Muscle layer of colon (tissue), 2 donors: ENCODE measurements around the gene NAXE.

Experiments
- H3K27ac ChIP-seq: one replicate; pipeline ENCODE4 v1.7.0; 2013; ENCODE audit warnings: low read depth, mild to moderate bottlenecking, low read length, moderate library complexity
- H3K27me3 ChIP-seq, 2 donors: one replicate each; pipeline ENCODE4 v1.7.0; 2013; ENCODE audit warnings: low read length in 2 of 2, mild to moderate bottlenecking in 2 of 2; ENCODE audit not compliant: insufficient read depth in 2 of 2, control insufficient read depth in 1 of 2
- H3K36me3 ChIP-seq: one replicate; pipeline ENCODE4 v1.7.0; 2013; ENCODE audit warnings: mild to moderate bottlenecking, low read length; ENCODE audit not compliant: insufficient read depth
- H3K4me1 ChIP-seq: one replicate; pipeline ENCODE4 v1.7.0; 2013; ENCODE audit warnings: mild to moderate bottlenecking, low read length; ENCODE audit not compliant: insufficient read depth
- H3K4me3 ChIP-seq, 2 donors: one replicate each; pipeline ENCODE4 v1.7.0; 2013; ENCODE audit warnings: low read length in 2 of 2, low read depth in 1 of 2, mild to moderate bottlenecking in 1 of 2, moderate library complexity in 1 of 2
- H3K9ac ChIP-seq: one replicate; pipeline ENCODE4 v1.7.0; 2013; ENCODE audit warnings: low read length
- H3K9me3 ChIP-seq: one replicate; pipeline ENCODE4 v1.7.0; 2013; ENCODE audit warnings: mild to moderate bottlenecking, low read length
- donor health status: abdominal sarcoma.
- donor health status: Adenocarcinoma of cecum.

NAXE gene

GRCh38 chr1:156591432-156592157, at the start of gene NAXE:
Gene NAXE, plus strand, starts transcription at chr1:156591776. Its CDS starts 29 bp downstream, at chr1:156591805.
- H3K9me3 ChIP-seq = no peaks in the 10 kb centered on the region
- peak within 1 kb of the TSS; percentile 78 to 82 for H3K4me3 ChIP-seq
- no peaks in the 10 kb centered on the region for H3K27me3 ChIP-seq
- H3K36me3 ChIP-seq = peaks cover 29% of the 10 kb centered on the region
- H3K9ac ChIP-seq = peak within 1 kb of the TSS; percentile 91
- H3K27ac ChIP-seq = peak within 1 kb of the TSS; percentile 90
- peaks cover 12% of the 10 kb centered on the region for H3K4me1 ChIP-seq

GRCh38 chr1:156543066-156543465, 48.5 kb upstream of the NAXE start:
- H3K36me3 ChIP-seq = no peaks in the 10 kb centered on the region
- peaks cover 5% of the 10 kb centered on the region for H3K4me1 ChIP-seq
- no peaks in the 10 kb centered on the region for H3K9me3 ChIP-seq
- no peak overlapping the region for H3K27ac ChIP-seq
- no peak overlapping the region for H3K4me3 ChIP-seq
- H3K27me3 ChIP-seq = no peaks in the 10 kb centered on the region
- H3K9ac ChIP-seq = no peak overlapping the region

DNA sequence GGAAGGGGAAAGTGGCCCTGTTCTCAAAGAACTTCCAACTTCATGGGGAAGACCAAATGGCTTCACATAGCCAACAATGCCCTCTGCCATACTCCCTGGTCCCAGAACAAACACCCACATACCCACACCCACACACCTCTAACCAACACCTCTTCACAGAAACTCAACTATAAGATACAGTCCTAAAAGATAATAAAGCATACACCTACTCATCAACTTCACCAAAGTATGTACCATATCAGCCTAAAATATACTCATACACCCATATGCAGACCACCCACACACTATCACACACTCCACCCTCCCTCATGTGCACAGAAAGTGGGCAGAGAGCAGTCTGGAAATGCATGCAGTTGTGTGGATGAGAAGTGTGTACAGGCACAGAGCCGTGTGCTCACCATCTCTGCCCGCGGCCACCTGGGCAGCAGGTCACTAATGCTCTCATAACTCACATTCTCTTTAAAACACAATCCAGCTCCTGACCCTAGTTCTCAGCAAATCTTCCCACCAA, 46.9 kb upstream of the NAXE start:
- Histone ChIP-seq H3K9me3 (no peaks in the 10 kb centered on the region), H3K27ac (no peak overlapping the region), H3K4me3 (no peak overlapping the region), H3K27me3 (no peaks in the 10 kb centered on the region), H3K36me3 (no peaks in the 10 kb centered on the region), H3K9ac (no peak overlapping the region), H3K4me1 (no peaks in the 10 kb centered on the region)

- no peak overlapping the region for H3K4me3 ChIP-seq
- no peak overlapping the region for H3K27ac ChIP-seq
- no peak overlapping the region for H3K9ac ChIP-seq
- H3K27me3 ChIP-seq = no peaks in the 10 kb centered on the region
- H3K9me3 ChIP-seq = no peaks in the 10 kb centered on the region
- no peaks in the 10 kb centered on the region for H3K36me3 ChIP-seq
- no peaks in the 10 kb centered on the region for H3K4me1 ChIP-seq
These were observed 45.3 kb upstream of the NAXE start for GRCh38 chr1:156546267-156546666.

DNA sequence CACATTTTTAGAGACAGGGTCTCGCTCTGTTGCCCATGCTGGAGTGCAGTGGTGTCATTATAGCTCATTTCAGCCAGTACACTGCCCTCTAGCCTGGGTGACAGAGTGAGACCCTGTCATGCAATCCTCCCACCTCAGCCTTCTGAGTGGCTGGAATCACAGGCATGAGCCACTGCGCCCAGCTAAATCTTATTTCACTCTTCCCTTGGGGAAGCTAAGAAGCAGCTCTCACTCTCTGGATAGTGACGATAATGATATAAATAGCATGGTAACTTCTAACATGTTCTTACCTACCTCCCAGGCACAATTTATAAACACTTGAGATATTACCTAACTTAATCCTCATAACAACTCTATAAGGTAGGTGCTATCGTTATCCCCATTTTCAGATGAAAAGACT, 44.1 kb upstream of the NAXE start:
- Histone ChIP-seq H3K27me3 (no peaks in the 10 kb centered on the region), H3K4me1 (no peaks in the 10 kb centered on the region), H3K9me3 (no peaks in the 10 kb centered on the region), H3K36me3 (no peaks in the 10 kb centered on the region), H3K9ac (no peak overlapping the region), H3K27ac (no peak overlapping the region), H3K4me3 (no peak overlapping the region)

GRCh38 chr1:156547982-156548381, 43.6 kb upstream of the NAXE start:
- Histone ChIP-seq H3K9me3 (no peaks in the 10 kb centered on the region), H3K27ac (no peak overlapping the region), H3K4me3 (no peak overlapping the region), H3K27me3 (no peaks in the 10 kb centered on the region), H3K4me1 (no peaks in the 10 kb centered on the region), H3K9ac (no peak overlapping the region), H3K36me3 (no peaks in the 10 kb centered on the region)

DNA sequence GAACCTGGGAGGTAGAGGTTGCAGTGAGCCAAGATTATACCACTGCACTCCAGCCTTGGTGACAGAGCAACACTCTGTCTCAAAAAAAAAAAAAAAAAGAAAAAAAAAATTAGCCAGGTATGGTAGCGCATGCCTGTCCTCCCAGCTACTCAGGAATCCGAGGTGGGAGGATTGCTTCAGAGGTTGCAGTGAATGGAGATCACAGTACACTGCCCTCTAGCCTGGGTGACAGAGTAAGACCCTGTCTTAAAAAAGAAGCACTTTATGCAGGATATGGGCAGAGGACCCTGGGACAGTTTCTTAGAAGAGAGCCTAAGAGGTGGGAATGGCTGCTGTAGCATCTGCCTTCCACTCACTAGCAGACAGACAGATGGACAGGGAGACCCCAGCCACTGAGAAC, 42.2 kb upstream of the NAXE start:
- Histone ChIP-seq H3K4me1 (peaks cover 5% of the 10 kb centered on the region), H3K4me3 (no peak overlapping the region), H3K27me3 (no peaks in the 10 kb centered on the region), H3K9ac (no peak overlapping the region), H3K9me3 (no peaks in the 10 kb centered on the region), H3K27ac (no peak overlapping the region), H3K36me3 (no peaks in the 10 kb centered on the region)

DNA sequence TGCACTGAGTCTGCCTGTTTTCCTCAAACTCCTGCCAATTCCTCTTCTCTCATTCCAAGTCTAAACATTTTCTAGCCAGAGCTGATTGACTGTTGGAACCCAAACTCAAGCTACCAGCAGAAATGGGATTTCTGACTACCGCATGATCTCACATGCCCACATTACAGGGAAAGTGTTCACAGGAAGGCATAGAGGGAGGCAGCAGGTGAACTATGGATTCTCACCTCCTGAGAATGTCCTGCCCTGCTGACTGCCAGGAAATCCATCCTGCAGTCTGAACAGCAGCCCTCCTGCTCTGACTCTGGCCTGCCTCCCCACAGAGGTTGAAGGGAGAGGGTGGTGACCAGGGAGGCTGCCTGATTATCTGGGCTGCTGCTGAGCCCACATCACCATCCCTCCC, 41.7 kb upstream of the NAXE start:
- Histone ChIP-seq H3K36me3 (no peaks in the 10 kb centered on the region), H3K27ac (no peak overlapping the region), H3K4me1 (peaks cover 8% of the 10 kb centered on the region), H3K9ac (no peak overlapping the region), H3K27me3 (no peaks in the 10 kb centered on the region), H3K9me3 (no peaks in the 10 kb centered on the region), H3K4me3 (no peak overlapping the region)

GRCh38 chr1:156550346-156550745, 41.2 kb upstream of the NAXE start:
- Histone ChIP-seq H3K9me3 (no peaks in the 10 kb centered on the region), H3K4me3 (no peak overlapping the region), H3K4me1 (peaks cover 8% of the 10 kb centered on the region), H3K36me3 (no peaks in the 10 kb centered on the region), H3K27me3 (no peaks in the 10 kb centered on the region), H3K27ac (no peak overlapping the region), H3K9ac (no peak overlapping the region)

- no peaks in the 10 kb centered on the region for H3K36me3 ChIP-seq
- H3K4me3 ChIP-seq = no peak overlapping the region
- peaks cover 8% of the 10 kb centered on the region for H3K4me1 ChIP-seq
- no peak overlapping the region for H3K27ac ChIP-seq
- no peak overlapping the region for H3K9ac ChIP-seq
- no peaks in the 10 kb centered on the region for H3K9me3 ChIP-seq
- H3K27me3 ChIP-seq = no peaks in the 10 kb centered on the region
These were observed 40.4 kb upstream of the NAXE start for GRCh38 chr1:156551066-156551643.

GRCh38 chr1:156551869-156552268, 39.7 kb upstream of the NAXE start:
- Histone ChIP-seq H3K27ac (no peak overlapping the region), H3K27me3 (no peaks in the 10 kb centered on the region), H3K4me3 (no peak overlapping the region), H3K4me1 (peaks cover 8% of the 10 kb centered on the region), H3K9ac (no peak overlapping the region), H3K9me3 (no peaks in the 10 kb centered on the region), H3K36me3 (no peaks in the 10 kb centered on the region)

DNA sequence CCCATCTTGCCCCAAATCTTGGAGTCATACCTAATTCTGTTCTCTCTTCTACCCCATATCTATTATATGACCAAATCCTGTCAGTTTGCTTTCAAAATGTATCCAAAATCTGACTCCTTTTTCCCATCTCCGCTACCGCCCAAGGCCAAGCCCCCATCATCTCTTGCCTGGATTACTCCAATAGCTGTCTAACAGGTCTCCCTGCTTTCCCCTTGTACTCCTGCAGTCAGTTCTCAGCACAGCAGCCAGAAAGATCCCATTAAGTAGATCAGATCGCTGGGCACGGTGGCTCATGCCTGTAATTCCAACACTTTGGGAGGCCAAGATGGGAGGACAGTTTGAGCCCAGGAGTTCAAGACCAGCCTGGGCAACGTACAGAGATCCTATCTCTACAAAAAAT, 39.1 kb upstream of the NAXE start:
- peaks cover 8% of the 10 kb centered on the region for H3K4me1 ChIP-seq
- no peaks in the 10 kb centered on the region for H3K36me3 ChIP-seq
- H3K9me3 ChIP-seq = no peaks in the 10 kb centered on the region
- no peak overlapping the region for H3K27ac ChIP-seq
- H3K4me3 ChIP-seq = no peak overlapping the region
- H3K27me3 ChIP-seq = no peaks in the 10 kb centered on the region
- H3K9ac ChIP-seq = no peak overlapping the region
